Central memory CD8-positive, alpha-beta T cell (primary cell): ENCODE measurements around the gene BRD4.

Experiments used
- ATAC-seq: fragments of 150-1000 bp; cut with Tn5 transposase; replicated peaks from 2 replicates; pipeline ENCODE4 v1.10.0; 2022; ENCODE audit warnings: mild to moderate bottlenecking, moderate FRiP score, moderate number of reproducible peaks; ENCODE audit not compliant: poor library complexity, severe bottlenecking; ENCODE audit errors: extremely low read depth
- DNase-seq, 2 donors: peaks; one replicate each; pipeline ENCODE4 v3.0.0; 2021; ENCODE audit warnings: low spot score in 2 of 2
- H3K27ac Mint-ChIP-seq: one replicate; pipeline ENCODE4 v1.8.0; 2022; ENCODE audit warnings: low read depth, mild to moderate bottlenecking, moderate library complexity, mixed read lengths
- H3K27me3 Mint-ChIP-seq: one replicate; pipeline ENCODE4 v1.8.0; 2022; ENCODE audit warnings: mixed read lengths
- H3K36me3 Mint-ChIP-seq: one replicate; pipeline ENCODE4 v1.8.0; 2022; ENCODE audit warnings: mild to moderate bottlenecking, moderate library complexity, mixed read lengths; ENCODE audit not compliant: insufficient read depth
- H3K4me1 Mint-ChIP-seq: one replicate; pipeline ENCODE4 v1.8.0; 2022; ENCODE audit warnings: mixed read lengths
- H3K4me3 Mint-ChIP-seq: one replicate; pipeline ENCODE4 v1.8.0; 2022; ENCODE audit warnings: mild to moderate bottlenecking, moderate library complexity, mixed read lengths
- H3K9me3 Mint-ChIP-seq: one replicate; pipeline ENCODE4 v1.8.0; 2022; ENCODE audit warnings: mixed read lengths

BRD4 gene

GRCh38 chr19:15198951-15199660 is 133.2 kb downstream of the BRD4 start:
- H3K4me3 Mint-ChIP-seq: peak overlapping the region; percentile 49
- peaks cover 75% of the 10 kb centered on the region for H3K27me3 Mint-ChIP-seq
- no peak overlapping the region for H3K27ac Mint-ChIP-seq
- H3K4me1 Mint-ChIP-seq: peaks cover 8% of the 10 kb centered on the region
- H3K36me3 Mint-ChIP-seq: peaks cover 3% of the 10 kb centered on the region
- DNase-seq (no peak), ATAC-seq (no peak)
- H3K9me3 Mint-ChIP-seq: no peaks in the 10 kb centered on the region

GRCh38 chr19:15197942-15198341 is 134.4 kb downstream of the BRD4 start:
- no peaks in the 10 kb centered on the region for H3K9me3 Mint-ChIP-seq
- peaks cover 75% of the 10 kb centered on the region for H3K27me3 Mint-ChIP-seq
- peaks cover 3% of the 10 kb centered on the region for H3K36me3 Mint-ChIP-seq
- no peak overlapping the region for H3K27ac Mint-ChIP-seq
- peaks cover 8% of the 10 kb centered on the region for H3K4me1 Mint-ChIP-seq
- DNase-seq (no peak), ATAC-seq (no peak)
- H3K4me3 Mint-ChIP-seq: no peak overlapping the region

GRCh38 chr19:15197275-15197941 is 134.9 kb downstream of the BRD4 start:
- H3K4me1 Mint-ChIP-seq: peaks cover 8% of the 10 kb centered on the region
- H3K9me3 Mint-ChIP-seq: no peaks in the 10 kb centered on the region
- H3K4me3 Mint-ChIP-seq: no peak overlapping the region
- DNase-seq: no peak
- H3K36me3 Mint-ChIP-seq: peaks cover 3% of the 10 kb centered on the region
- H3K27ac Mint-ChIP-seq: no peak overlapping the region
- ATAC-seq: no peak
- H3K27me3 Mint-ChIP-seq: peaks cover 71% of the 10 kb centered on the region

GRCh38 chr19:15196360-15197005 is 135.9 kb downstream of the BRD4 start:
- H3K27me3 Mint-ChIP-seq: peaks cover 71% of the 10 kb centered on the region
- H3K36me3 Mint-ChIP-seq: peaks cover 3% of the 10 kb centered on the region
- peaks cover 8% of the 10 kb centered on the region for H3K4me1 Mint-ChIP-seq
- no peak overlapping the region for H3K4me3 Mint-ChIP-seq
- DNase-seq (no peak), ATAC-seq (no peak)
- no peak overlapping the region for H3K27ac Mint-ChIP-seq
- no peaks in the 10 kb centered on the region for H3K9me3 Mint-ChIP-seq

- Mint-ChIP-seq H3K36me3 (peaks cover 3% of the 10 kb centered on the region), H3K4me1 (peaks cover 8% of the 10 kb centered on the region)
Measured at GRCh38 chr19:15195371-15196334, 136.7 kb downstream of the BRD4 start.

GRCh38 chr19:15194938-15195337 is 137.4 kb downstream of the BRD4 start:
- Mint-ChIP-seq H3K4me3 (no peak overlapping the region), H3K9me3 (no peaks in the 10 kb centered on the region), H3K27me3 (peaks cover 81% of the 10 kb centered on the region), H3K27ac (no peak overlapping the region), H3K36me3 (peaks cover 3% of the 10 kb centered on the region), H3K4me1 (peaks cover 8% of the 10 kb centered on the region)
- ATAC-seq (no peak), DNase-seq (no peak)

More at GRCh38 chr19:15195371-15196334, 136.7 kb downstream of the BRD4 start:
- DNase-seq (no peak), ATAC-seq (no peak)
- H3K27ac Mint-ChIP-seq: no peak overlapping the region
- no peak overlapping the region for H3K4me3 Mint-ChIP-seq
- H3K27me3 Mint-ChIP-seq: peaks cover 74% of the 10 kb centered on the region
- H3K9me3 Mint-ChIP-seq: no peaks in the 10 kb centered on the region

GRCh38 chr19:15191982-15192381 is 140.4 kb downstream of the BRD4 start:
- no peaks in the 10 kb centered on the region for H3K4me1 Mint-ChIP-seq
- ATAC-seq: no peak
- H3K9me3 Mint-ChIP-seq: no peaks in the 10 kb centered on the region
- H3K36me3 Mint-ChIP-seq: peaks cover 2% of the 10 kb centered on the region
- no peak overlapping the region for H3K4me3 Mint-ChIP-seq
- H3K27me3 Mint-ChIP-seq: peaks cover 53% of the 10 kb centered on the region
- no peak for DNase-seq
- no peak overlapping the region for H3K27ac Mint-ChIP-seq

GRCh38 chr19:15191514-15191913 is 140.8 kb downstream of the BRD4 start:
- H3K27ac Mint-ChIP-seq: no peak overlapping the region
- no peak overlapping the region for H3K4me3 Mint-ChIP-seq
- ATAC-seq (no peak), DNase-seq (no peak)
- no peaks in the 10 kb centered on the region for H3K4me1 Mint-ChIP-seq
- H3K36me3 Mint-ChIP-seq: peaks cover 2% of the 10 kb centered on the region
- no peaks in the 10 kb centered on the region for H3K9me3 Mint-ChIP-seq
- H3K27me3 Mint-ChIP-seq: peaks cover 48% of the 10 kb centered on the region

- H3K4me1 Mint-ChIP-seq: no peaks in the 10 kb centered on the region
- peaks cover 2% of the 10 kb centered on the region for H3K36me3 Mint-ChIP-seq
- no peak overlapping the region for H3K27ac Mint-ChIP-seq
- no peak for DNase-seq
- peaks cover 52% of the 10 kb centered on the region for H3K27me3 Mint-ChIP-seq
- no peak for ATAC-seq
- H3K4me3 Mint-ChIP-seq: no peak overlapping the region
- H3K9me3 Mint-ChIP-seq: no peaks in the 10 kb centered on the region
Measured at GRCh38 chr19:15188851-15189250, 143.5 kb downstream of the BRD4 start.

- H3K27me3 Mint-ChIP-seq: peaks cover 46% of the 10 kb centered on the region
- ATAC-seq (no peak), DNase-seq (no peak)
- H3K27ac Mint-ChIP-seq: no peak overlapping the region
- no peaks in the 10 kb centered on the region for H3K4me1 Mint-ChIP-seq
- H3K4me3 Mint-ChIP-seq: no peak overlapping the region
- H3K9me3 Mint-ChIP-seq: no peaks in the 10 kb centered on the region
- peaks cover 2% of the 10 kb centered on the region for H3K36me3 Mint-ChIP-seq
Measured at GRCh38 chr19:15187026-15188007, 145.0 kb downstream of the BRD4 start.
